HepG2 (cell line): Measurements from ENCODE around the gene ZNF621. TPM values are rescaled to one million over a fixed set of nuclear protein-coding genes. Genes with fewer than 3 reads are reported as not detected.
A peak's percentile ranks its signal among the peaks of the same experiment; 100 is the strongest.

Experiments
- BORCS8-MEF2B ChIP-seq: sonication (generic); formaldehyde crosslinking; IDR thresholded peaks from 2 replicates; pipeline ENCODE4 v1.8.0; 2022; ENCODE audit warnings: mild to moderate bottlenecking, missing genetic modification reagents
- CC2D1A ChIP-seq: sonication (generic); formaldehyde crosslinking; IDR thresholded peaks from 2 replicates; pipeline ENCODE4 v1.8.1; 2023; ENCODE audit warnings: mild to moderate bottlenecking, missing genetic modification reagents
- CENPT ChIP-seq: sonication (generic); formaldehyde crosslinking; IDR thresholded peaks from 2 replicates; pipeline ENCODE4 v1.8.0; 2022; ENCODE audit warnings: low read depth, mild to moderate bottlenecking, moderate library complexity, missing genetic modification reagents
- DZIP1 ChIP-seq: sonication (generic); formaldehyde crosslinking; IDR thresholded peaks from 2 replicates; pipeline ENCODE4 v1.5.0; 2020; ENCODE audit warnings: mild to moderate bottlenecking, missing genetic modification reagents
- E2F5 ChIP-seq: sonication (generic); formaldehyde crosslinking; conservative IDR thresholded peaks from 2 replicates; pipeline ENCODE4 v1.4.0; 2020; ENCODE audit warnings: missing genetic modification reagents
- ERF ChIP-seq: IDR thresholded peaks from 2 replicates; pipeline ENCODE4 v1.6.1; 2018; ENCODE audit warnings: missing biosample characterization, missing genetic modification reagents
- KDM2A ChIP-seq: sonication (generic); formaldehyde crosslinking; IDR thresholded peaks from 2 replicates; pipeline ENCODE4 v1.4.0; 2020; ENCODE audit warnings: low read depth, missing genetic modification reagents, borderline replicate concordance
- NFE2L2 ChIP-seq: fragments of 150-350 bp; IDR thresholded peaks from 2 replicates; pipeline ENCODE4 v1.6.1; 2014; ENCODE audit warnings: low read length
- RFX1 ChIP-seq: fragments of 450-650 bp; IDR thresholded peaks from 2 replicates; pipeline ENCODE4 v1.6.1; 2017
- THYN1 ChIP-seq: sonication (generic); formaldehyde crosslinking; IDR thresholded peaks from 2 replicates; pipeline ENCODE4 v1.8.1; 2023; ENCODE audit warnings: low read depth, mild to moderate bottlenecking, moderate library complexity, missing genetic modification reagents, borderline replicate concordance
- TSC22D2 ChIP-seq: sonication (generic); formaldehyde crosslinking; IDR thresholded peaks from 2 replicates; pipeline ENCODE4 v1.5.1; 2020; ENCODE audit warnings: missing genetic modification reagents, mild to moderate bottlenecking, borderline replicate concordance
- WIZ ChIP-seq: sonication (generic); formaldehyde crosslinking; IDR thresholded peaks from 2 replicates; pipeline ENCODE4 v1.5.1; 2020; ENCODE audit warnings: mild to moderate bottlenecking, missing genetic modification reagents
- YEATS2 ChIP-seq: sonication (generic); formaldehyde crosslinking; IDR thresholded peaks from 2 replicates; pipeline ENCODE4 v1.4.0; 2020; ENCODE audit warnings: missing genetic modification reagents, borderline replicate concordance
- ZNF143 ChIP-seq: sonication (generic); formaldehyde crosslinking; IDR thresholded peaks from 2 replicates; pipeline ENCODE4 v1.4.0; 2020; ENCODE audit warnings: missing genetic modification reagents
- ZNF24 ChIP-seq: fragments of 450-650 bp; IDR thresholded peaks from 2 replicates; pipeline ENCODE4 v1.6.1; 2017; ENCODE audit warnings: antibody characterized with exemption, mild to moderate bottlenecking
- ZNF317 ChIP-seq: sonication (generic); formaldehyde crosslinking; IDR thresholded peaks from 2 replicates; pipeline ENCODE4 v1.5.0; 2020; ENCODE audit warnings: mild to moderate bottlenecking, missing genetic modification reagents
- ZNF496 ChIP-seq: sonication (generic); formaldehyde crosslinking; IDR thresholded peaks from 2 replicates; pipeline ENCODE4 v1.8.1; 2023; ENCODE audit warnings: mild to moderate bottlenecking, moderate library complexity, missing genetic modification reagents; ENCODE audit not compliant: insufficient replicate concordance
- ZNF570 ChIP-seq: sonication (generic); formaldehyde crosslinking; IDR thresholded peaks from 2 replicates; pipeline ENCODE4 v1.4.0; 2020; ENCODE audit warnings: mild to moderate bottlenecking, missing genetic modification reagents, borderline replicate concordance
- ZNF572 ChIP-seq: sonication (generic); formaldehyde crosslinking; IDR thresholded peaks from 2 replicates; pipeline ENCODE4 v1.5.1; 2020; ENCODE audit warnings: mild to moderate bottlenecking, missing genetic modification reagents
- ZNF605 ChIP-seq: sonication (generic); formaldehyde crosslinking; IDR thresholded peaks from 2 replicates; pipeline ENCODE4 v1.8.0; 2022; ENCODE audit warnings: mild to moderate bottlenecking, missing genetic modification reagents
- ZNF670 ChIP-seq: sonication (generic); formaldehyde crosslinking; IDR thresholded peaks from 2 replicates; pipeline ENCODE4 v1.8.0; 2022; ENCODE audit warnings: mild to moderate bottlenecking, missing genetic modification reagents, borderline replicate concordance
- ZNF713 ChIP-seq: sonication (generic); formaldehyde crosslinking; IDR thresholded peaks from 2 replicates; pipeline ENCODE4 v1.4.0; 2020; ENCODE audit warnings: mild to moderate bottlenecking, missing genetic modification reagents
- ZNF75D ChIP-seq: sonication (generic); formaldehyde crosslinking; IDR thresholded peaks from 2 replicates; pipeline ENCODE4 v1.8.1; 2023; ENCODE audit warnings: missing genetic modification reagents, mild to moderate bottlenecking, borderline replicate concordance
- ZNF878 ChIP-seq: sonication (generic); formaldehyde crosslinking; IDR thresholded peaks from 2 replicates; pipeline ENCODE4 v1.8.1; 2023; ENCODE audit warnings: mild to moderate bottlenecking, missing genetic modification reagents, moderate library complexity
- ZNF879 ChIP-seq: sonication (generic); formaldehyde crosslinking; IDR thresholded peaks from 2 replicates; pipeline ENCODE4 v1.8.1; 2023; ENCODE audit warnings: missing genetic modification reagents
- ZSCAN29 ChIP-seq: sonication (generic); formaldehyde crosslinking; conservative IDR thresholded peaks from 2 replicates; pipeline ENCODE4 v1.4.0; 2020; ENCODE audit warnings: mild to moderate bottlenecking, missing genetic modification reagents
- ZUFSP ChIP-seq: sonication (generic); formaldehyde crosslinking; IDR thresholded peaks from 2 replicates; pipeline ENCODE4 v1.9.0; 2021; ENCODE audit warnings: missing genetic modification reagents, mild to moderate bottlenecking, borderline replicate concordance
- polyA plus RNA-seq, 8 experiments: library from polyadenylated mRNA; depleted of rRNA in 3 of 8; stranded (reverse) in 7 of 8; unstranded in 1 of 8; fragments of >200 nt; fragmentation: Illumina TruSeq in 4 of 8; extraction: Trizol in 4 of 8; gene quantifications; 2 replicates each; pipeline versions ENCODE4 v1.2.1 to v1.2.3, GENCODE V29; 2011 to 2016; ENCODE audit warnings: low read depth in 4 of 8, missing spikeins in 1 of 8, mixed read lengths in 1 of 8; ENCODE audit not compliant: insufficient read depth in 1 of 8
- total RNA-seq, 5 experiments: library from RNA; depleted of rRNA; stranded (reverse); fragments of >200 nt; fragmentation: Illumina TruSeq; extraction: Trizol; gene quantifications; 2 replicates each; pipeline ENCODE4 v1.2.3, GENCODE V29; 2016; ENCODE audit warnings: low read depth in 1 of 5

ZNF621 gene
- total and polyA plus RNA-seq, 2 of the 13 experiments (the other 11 are each of a cell fraction or from before 2014, with no cell fraction given) = 13.2 to 14.9 TPM

DNA sequence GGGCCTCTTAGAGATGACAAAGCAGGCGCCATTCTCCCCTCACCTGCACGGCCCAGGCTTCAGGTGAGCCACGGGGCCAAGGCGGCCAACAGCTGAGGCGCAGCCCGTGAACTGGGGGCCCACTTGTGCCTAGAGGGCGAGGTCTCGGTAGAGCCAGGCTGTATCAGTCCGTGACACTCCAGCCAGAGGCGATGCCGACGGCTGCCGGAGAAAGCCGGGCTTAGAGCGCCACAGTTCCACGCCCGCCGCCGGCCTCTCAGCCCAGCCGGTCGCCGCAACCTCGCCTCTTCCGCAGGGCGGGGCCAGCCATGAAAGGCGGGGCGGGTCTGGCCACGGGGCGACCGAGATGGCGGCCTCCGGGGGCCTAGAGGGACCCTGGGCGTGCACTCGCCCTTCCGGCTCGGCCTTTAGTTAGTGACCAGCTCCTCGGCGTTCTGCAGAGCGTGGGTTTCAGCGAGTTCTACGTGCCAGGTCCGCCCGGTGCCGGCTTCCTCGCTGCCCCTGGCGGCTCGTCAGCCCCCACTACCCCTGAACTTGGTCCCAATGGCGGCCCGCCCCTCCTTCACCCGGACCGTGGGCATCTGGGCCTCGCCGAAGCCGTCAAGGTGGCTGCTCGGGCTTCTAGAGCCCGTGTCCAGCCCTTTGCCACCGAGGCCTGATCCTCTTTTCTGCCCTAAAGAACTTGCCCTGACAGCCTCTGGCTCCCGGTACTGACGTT is at the start of gene ZNF621 (continued):
- TF ChIP-seq ZNF670 (CRISPR knock-in tag) (no peak), WIZ (CRISPR knock-in tag) (peak; percentile 63; the same call in 1 of the 2 replicates), ZNF878 (peak; percentile 63; the same call in 1 of the 2 replicates), ZNF605 (CRISPR knock-in tag) (peak; percentile 82; the same call in 1 of the 2 replicates), ZNF570 (CRISPR knock-in tag) (no peak), ZNF24 (no peak), ZNF713 (CRISPR knock-in tag) (0 out of 2 replicates have a peak, but pooled peaks have one; percentile 23), ZSCAN29 (CRISPR knock-in tag) (no peak; the same call in 1 of the 2 replicates), ZUFSP (CRISPR knock-in tag) (no peak), ZNF143 (CRISPR knock-in tag) (peak; percentile 34; the same call in 1 of the 2 replicates), RFX1 (no peak), ZNF75D (CRISPR knock-in tag) (no peak), TSC22D2 (CRISPR knock-in tag) (no peak; the same call in 1 of the 2 replicates), ZNF879 (CRISPR knock-in tag) (no peak), ZNF317 (CRISPR knock-in tag) (peak; percentile 85; the same call in 1 of the 2 replicates), NFE2L2 (no peak), DZIP1 (no peak), ZNF572 (CRISPR knock-in tag) (peak; percentile 83; the same call in 1 of the 2 replicates), BORCS8-MEF2B (peak; percentile 93), KDM2A (peak; percentile 96), ZNF496 (CRISPR knock-in tag) (no peak), E2F5 (CRISPR knock-in tag) (no peak), ERF (CRISPR knock-in tag) (peak; percentile 91), YEATS2 (CRISPR knock-in tag) (peak; percentile 97), CC2D1A (CRISPR knock-in tag) (no peak), THYN1 (CRISPR knock-in tag) (no peak), CENPT (CRISPR knock-in tag) (no peak)
